Loucy (cell line): Measurements from ENCODE around the gene ADCY10.

Experiments used
- H2AFZ ChIP-seq: fragments of 200-600 bp; sonication (generic); 2 replicates; pipeline ENCODE4 v1.6.0; 2016; ENCODE audit warnings: antibody characterized with exemption, mild to moderate bottlenecking, low read length, moderate library complexity
- H3F3A ChIP-seq: fragments of 200-600 bp; 2 replicates; pipeline ENCODE4 v1.6.0; 2016; ENCODE audit warnings: antibody characterized with exemption, low read depth, mild to moderate bottlenecking
- H3K27me3 ChIP-seq: fragments of 200-600 bp; sonication (generic); 2 replicates; pipeline ENCODE4 v1.6.1; 2014; ENCODE audit warnings: low read length, mild to moderate bottlenecking; ENCODE audit not compliant: insufficient read depth, poor library complexity, severe bottlenecking
- H3K36me3 ChIP-seq: fragments of 200-600 bp; sonication (generic); 2 replicates; pipeline ENCODE4 v1.6.1; 2016; ENCODE audit warnings: low read length; ENCODE audit not compliant: insufficient read depth
- H3K4me1 ChIP-seq: fragments of 200-600 bp; sonication (generic); 2 replicates; pipeline ENCODE4 v1.5.1; 2014; ENCODE audit warnings: low read length, mild to moderate bottlenecking; ENCODE audit not compliant: insufficient read depth, poor library complexity, severe bottlenecking
- H3K4me2 ChIP-seq: fragments of 200-600 bp; sonication (generic); 2 replicates; pipeline ENCODE4 v1.6.0; 2014; ENCODE audit warnings: antibody characterized with exemption, low read length, low read depth, mild to moderate bottlenecking; ENCODE audit not compliant: poor library complexity, severe bottlenecking
- H3K4me3 ChIP-seq: fragments of 200-600 bp; sonication (generic); 2 replicates; pipeline ENCODE4 v1.5.1; 2014; ENCODE audit warnings: low read length, mild to moderate bottlenecking, mixed read lengths; ENCODE audit not compliant: poor library complexity, severe bottlenecking
- H3K79me2 ChIP-seq: fragments of 200-600 bp; sonication (generic); 2 replicates; pipeline ENCODE4 v1.6.1; 2014; ENCODE audit warnings: low read length; ENCODE audit not compliant: insufficient read depth
- H3K9ac ChIP-seq: fragments of 200-600 bp; sonication (generic); 2 replicates; pipeline ENCODE4 v1.6.0; 2014; ENCODE audit warnings: mild to moderate bottlenecking, low read depth, low read length, moderate library complexity; ENCODE audit not compliant: poor library complexity, severe bottlenecking
- H3K9me2 ChIP-seq: fragments of 200-600 bp; sonication (generic); replicated peaks from 2 replicates; pipeline ENCODE4 v1.6.1; 2016; ENCODE audit warnings: low read depth, low read length, mixed read lengths
- H3K9me3 ChIP-seq: fragments of 200-600 bp; sonication (generic); 2 replicates; pipeline ENCODE4 v1.6.1; 2014; ENCODE audit warnings: mild to moderate bottlenecking, antibody characterized with exemption, low read length, low read depth; ENCODE audit not compliant: insufficient read depth
- H4K20me1 ChIP-seq: fragments of 200-600 bp; sonication (generic); 2 replicates; pipeline ENCODE4 v1.6.0; 2014; ENCODE audit warnings: antibody characterized with exemption, low read length, mild to moderate bottlenecking; ENCODE audit not compliant: insufficient read depth, poor library complexity, severe bottlenecking
- CTCF ChIP-seq: fragments of 200-600 bp; sonication (generic); conservative IDR thresholded peaks from 2 replicates; pipeline ENCODE4 v1.5.1; 2014; ENCODE audit warnings: mild to moderate bottlenecking, antibody characterized with exemption, low read length
- EZH2phosphoT487 ChIP-seq: fragments of 200-600 bp; IDR thresholded peaks from 2 replicates; pipeline ENCODE4 v1.6.1; 2018; ENCODE audit warnings: antibody characterized with exemption, mild to moderate bottlenecking, moderate library complexity, borderline replicate concordance

ADCY10 gene

DNA sequence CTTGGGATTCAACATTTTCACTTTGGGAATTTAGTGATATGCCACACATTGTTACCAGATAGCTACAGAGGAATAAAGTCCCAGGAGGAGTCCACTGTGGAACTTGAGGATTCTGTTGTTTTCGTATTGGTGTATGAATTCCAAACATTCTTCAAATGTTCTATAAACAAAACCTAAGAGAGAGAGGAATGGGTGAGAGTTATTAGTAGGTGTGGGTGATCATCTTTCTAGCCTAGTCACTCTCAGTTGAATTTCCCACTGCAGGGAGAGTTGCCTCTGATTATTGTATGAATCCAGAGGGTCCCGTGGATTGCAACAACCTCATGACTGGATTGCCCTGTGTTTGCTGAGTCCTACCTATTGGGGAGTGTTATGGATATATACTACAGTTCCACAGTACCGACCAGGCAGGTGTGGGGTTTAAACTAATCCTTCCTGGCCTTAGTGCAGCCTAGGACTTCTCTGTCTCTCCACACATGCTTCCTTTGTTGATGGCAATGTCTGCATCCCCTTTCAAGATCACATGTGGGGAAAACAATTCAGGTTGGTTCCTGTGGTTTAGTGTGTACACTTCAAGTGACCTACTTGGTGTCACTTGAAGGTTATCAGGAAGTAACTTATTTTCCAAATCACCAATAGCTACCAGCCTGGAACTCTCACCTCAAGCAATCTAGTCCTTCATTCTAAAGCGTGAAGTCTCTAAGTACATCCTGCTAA lies 91.8 kb downstream of the ADCY10 start:
- Histone ChIP-seq H3F3A (no peaks in the 10 kb centered on the region), H3K4me3 (no peak overlapping the region), H3K79me2 (no peaks in the 10 kb centered on the region), H3K4me1 (peaks cover 11% of the 10 kb centered on the region), H3K9me3 (no peaks in the 10 kb centered on the region), H3K9ac (no peak overlapping the region), H3K9me2 (no peaks in the 10 kb centered on the region), H2AFZ (peak overlapping the region; percentile 3; the same call in 1 of the 2 replicates), H3K27me3 (no peaks in the 10 kb centered on the region), H4K20me1 (no peaks in the 10 kb centered on the region), H3K4me2 (peak overlapping the region; percentile 28), H3K36me3 (no peaks in the 10 kb centered on the region)
- TF ChIP-seq CTCF: no peak

DNA sequence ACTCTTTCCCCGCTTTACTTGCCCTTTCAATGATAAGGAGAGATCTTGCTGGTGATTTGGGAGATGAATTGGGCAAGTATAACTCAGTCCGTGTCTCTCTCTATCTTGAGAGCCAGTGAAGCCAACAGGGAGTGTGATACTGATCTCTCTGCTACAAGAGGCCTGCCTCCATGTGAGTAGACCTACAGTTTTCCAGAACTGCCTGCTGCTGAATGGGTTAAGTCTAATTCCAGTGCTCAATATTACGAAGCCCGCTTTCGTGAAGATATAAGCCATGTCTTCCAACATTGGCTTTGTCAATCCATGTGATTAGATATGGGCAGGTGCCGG lies 92.6 kb downstream of the ADCY10 start:
- Histone ChIP-seq H3K9me3 (no peaks in the 10 kb centered on the region), H4K20me1 (no peaks in the 10 kb centered on the region), H3K4me2 (no peak overlapping the region), H3K4me1 (peaks cover 11% of the 10 kb centered on the region), H3K27me3 (no peaks in the 10 kb centered on the region), H3K9ac (no peak overlapping the region), H3F3A (no peaks in the 10 kb centered on the region), H3K9me2 (no peaks in the 10 kb centered on the region), H3K4me3 (no peak overlapping the region), H3K79me2 (no peaks in the 10 kb centered on the region), H2AFZ (no peak overlapping the region; the same call in 1 of the 2 replicates), H3K36me3 (no peaks in the 10 kb centered on the region)
- TF ChIP-seq EZH2phosphoT487 (no peak), CTCF (no peak)

GRCh38 chr1:167820684-167821355 lies 93.1 kb downstream of the ADCY10 start:
- Histone ChIP-seq H3K4me3 (no peak overlapping the region), H4K20me1 (no peaks in the 10 kb centered on the region), H3K9ac (no peak overlapping the region), H3K4me1 (peaks cover 11% of the 10 kb centered on the region), H3F3A (no peaks in the 10 kb centered on the region), H3K9me2 (no peaks in the 10 kb centered on the region), H3K36me3 (no peaks in the 10 kb centered on the region), H3K27me3 (no peaks in the 10 kb centered on the region), H3K9me3 (peaks cover under 1% of the 10 kb centered on the region; the same call in 1 of the 2 replicates), H3K4me2 (no peak overlapping the region), H3K79me2 (no peaks in the 10 kb centered on the region), H2AFZ (no peak overlapping the region; the same call in 1 of the 2 replicates)
- TF ChIP-seq CTCF (no peak), EZH2phosphoT487 (no peak)
